ENCODE results near the gene SIRT5. TPM values are rescaled to one million over a fixed set of nuclear protein-coding genes. Genes with fewer than 3 reads are reported as not detected.

Gene SIRT5
- total and polyA plus RNA-seq, 2 experiments from 2014 or later: 9.8 to 13.1 TPM

- Histone ChIP-seq H3K27ac (ENCODE audit: low read depth) (no peak overlapping the region), H3K36me3 (ENCODE audit: insufficient read depth) (no peaks in the 10 kb centered on the region), H3K4me2 (peak overlapping the region; percentile 29), H4K20me1 (replicated peaks; ENCODE audit: insufficient read depth) (no peaks in the 10 kb centered on the region), H3K79me2 (replicated peaks; ENCODE audit: insufficient read depth) (no peaks in the 10 kb centered on the region), H3K4me1 (ENCODE audit: insufficient read depth) (peaks cover 46% of the 10 kb centered on the region), H3K9me2 (ENCODE audit: insufficient read depth) (no peaks in the 10 kb centered on the region; the same call in 1 of the 2 replicates), H3K4me3 (no peak overlapping the region), H3F3A (replicated peaks; ENCODE audit: low read depth) (no peaks in the 10 kb centered on the region), H2AFZ (peak overlapping the region; percentile 96), H3K27me3 (ENCODE audit: insufficient read depth) (no peaks in the 10 kb centered on the region)
- H3K27me3 Mint-ChIP-seq (ENCODE audit: insufficient read depth, low read depth, poor library complexity): peaks cover 3% of the 10 kb centered on the region
- H3K27ac Mint-ChIP-seq: no peak overlapping the region
- H3K4me1 Mint-ChIP-seq: peaks cover 44% of the 10 kb centered on the region
- peak; percentile 41 for ATAC-seq
- no peaks in the 10 kb centered on the region for H3K36me3 Mint-ChIP-seq (ENCODE audit: low read depth)
- H3K9me3 Mint-ChIP-seq: no peaks in the 10 kb centered on the region
- DNase-seq (ENCODE audit: low spot score): peak; percentile 39
- TF ChIP-seq EZH2phosphoT487 (IDR thresholded peaks at IDR 0.05; ENCODE audit: unreplicated experiment) (no peak), ZNF331 (CRISPR knock-in tag; IDR thresholded peaks at IDR 0.05; ENCODE audit: low read depth) (no peak)
- no peak overlapping the region for H3K4me3 Mint-ChIP-seq
Measured at GRCh38 chr6:13531956-13532355, 42.4 kb upstream of the SIRT5 start.

GRCh38 chr6:13534536-13534935, 39.9 kb upstream of the SIRT5 start:
- peaks cover 3% of the 10 kb centered on the region for H3K27me3 Mint-ChIP-seq (ENCODE audit: insufficient read depth, low read depth, poor library complexity)
- H4K20me1 ChIP-seq (replicated peaks; ENCODE audit: insufficient read depth): no peaks in the 10 kb centered on the region
- H3K4me3 ChIP-seq: no peak overlapping the region
- ATAC-seq: no peak
- H3K27ac ChIP-seq (ENCODE audit: low read depth): no peak overlapping the region
- no peaks in the 10 kb centered on the region for H3K27me3 ChIP-seq (ENCODE audit: insufficient read depth)
- no peak overlapping the region for H3K4me3 Mint-ChIP-seq
- H3K9me2 ChIP-seq (ENCODE audit: insufficient read depth): no peaks in the 10 kb centered on the region; the same call in 1 of the 2 replicates
- H2AFZ ChIP-seq: no peak overlapping the region
- no peaks in the 10 kb centered on the region for H3K36me3 ChIP-seq (ENCODE audit: insufficient read depth)
- no peaks in the 10 kb centered on the region for H3K9me3 Mint-ChIP-seq
- H3K27ac Mint-ChIP-seq: no peak overlapping the region
- DNase-seq (ENCODE audit: low spot score): no peak
- H3K4me1 Mint-ChIP-seq: peaks cover 34% of the 10 kb centered on the region
- no peaks in the 10 kb centered on the region for H3K79me2 ChIP-seq (replicated peaks; ENCODE audit: insufficient read depth)
- no peaks in the 10 kb centered on the region for H3K36me3 Mint-ChIP-seq (ENCODE audit: low read depth)
- peaks cover 35% of the 10 kb centered on the region for H3K4me1 ChIP-seq (ENCODE audit: insufficient read depth)
- H3K4me2 ChIP-seq: no peak overlapping the region
- H3F3A ChIP-seq (replicated peaks; ENCODE audit: low read depth): no peaks in the 10 kb centered on the region
- TF ChIP-seq CREB1 (CRISPR knock-in tag; IDR thresholded peaks at IDR 0.05; ENCODE audit: low read depth): no peak
- TF ChIP-seq JUNB (IDR thresholded peaks at IDR 0.05; ENCODE audit: unreplicated experiment): no peak
- TF ChIP-seq EZH2phosphoT487 (IDR thresholded peaks at IDR 0.05; ENCODE audit: unreplicated experiment): no peak
- no peak for TF ChIP-seq CTCF (conservative IDR thresholded peaks at IDR 0.05; ENCODE audit: low read depth in 2 of 2)
- TF ChIP-seq STAT1 (IDR thresholded peaks at IDR 0.05; ENCODE audit: unreplicated experiment): no peak
- TF ChIP-seq ZNF462 (CRISPR knock-in tag; IDR thresholded peaks at IDR 0.05): no peak
- TF ChIP-seq POLR2AphosphoS5 (IDR thresholded peaks at IDR 0.05; ENCODE audit: low read depth): no peak
- no peak for TF ChIP-seq REST (IDR thresholded peaks at IDR 0.05; ENCODE audit: unreplicated experiment)
- no peak for TF ChIP-seq ZNF114 (CRISPR knock-in tag; IDR thresholded peaks at IDR 0.05)
- TF ChIP-seq NANOG (IDR thresholded peaks at IDR 0.05; ENCODE audit: borderline replicate concordance): no peak
- no peak for TF ChIP-seq ZNF331 (CRISPR knock-in tag; IDR thresholded peaks at IDR 0.05; ENCODE audit: low read depth)

Measured in GM23338 (cell line).